A673 (cell line): ENCODE results near the gene TRAK1.

Experiments used
- CTCF ChIP-seq: fragments of 300-800, 200-600 bp; sonication (generic); conservative IDR thresholded peaks from 2 replicates; pipeline ENCODE4 v1.5.1; 2017; ENCODE audit warnings: low read depth, mild to moderate bottlenecking, antibody characterized with exemption, low read length, moderate library complexity, mixed read lengths
- EZH2 ChIP-seq: fragments of 200-600 bp; sonication (generic); IDR thresholded peaks from 2 replicates; pipeline ENCODE4 v1.6.1; 2017; ENCODE audit warnings: borderline replicate concordance, low read depth, mild to moderate bottlenecking, mixed read lengths, antibody characterized with exemption, low read length; ENCODE audit not compliant: poor library complexity, severe bottlenecking

GRCh38 chr3:42174679-42175385 lies 83.7 kb downstream of the TRAK1 start:
- TF ChIP-seq EZH2 (no peak), CTCF (no peak)
